Measurements from ENCODE around the gene ADAMTS9. TPM values are rescaled to one million over a fixed set of nuclear protein-coding genes. Genes with fewer than 3 reads are reported as not detected.

The ADAMTS9 gene
- total RNA-seq, 6 donors from 2014 or later: 12.3 to 54.9 (median 26.6) TPM

DNA sequence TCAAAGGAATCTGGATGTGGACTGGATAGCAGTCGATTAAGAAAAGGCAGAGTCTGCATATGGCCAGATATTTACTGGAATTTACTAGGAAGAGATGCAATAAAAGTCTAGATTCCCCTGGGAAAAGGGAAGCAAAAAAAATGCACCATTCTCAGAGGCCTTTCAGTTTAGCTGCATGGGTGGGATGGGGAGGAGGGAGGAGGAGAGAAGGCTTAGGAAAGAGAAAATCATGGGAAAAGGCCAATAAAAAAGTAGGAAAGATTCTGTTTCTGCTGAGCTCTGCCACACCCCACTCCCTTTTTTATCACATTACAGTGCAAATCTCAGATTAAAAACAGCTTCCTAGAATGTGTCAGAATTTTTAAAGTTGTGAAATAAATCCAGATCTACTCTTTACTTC, 103.6 kb downstream of the ADAMTS9 start:
- Histone ChIP-seq H3K27me3 (no peaks in the 10 kb centered on the region), H3K36me3 (peaks cover 0 to 6% (median 0%) of the 10 kb centered on the region in 4 donors), H3K9me3 (no peaks in the 10 kb centered on the region), H3K27ac (no peak overlapping the region), H3K4me1 (no peaks in the 10 kb centered on the region), H3K4me3 (no peak overlapping the region)
- ATAC-seq (ENCODE audit: low FRiP score in 2 of 2): no peak
- TF ChIP-seq, protein P1, sequence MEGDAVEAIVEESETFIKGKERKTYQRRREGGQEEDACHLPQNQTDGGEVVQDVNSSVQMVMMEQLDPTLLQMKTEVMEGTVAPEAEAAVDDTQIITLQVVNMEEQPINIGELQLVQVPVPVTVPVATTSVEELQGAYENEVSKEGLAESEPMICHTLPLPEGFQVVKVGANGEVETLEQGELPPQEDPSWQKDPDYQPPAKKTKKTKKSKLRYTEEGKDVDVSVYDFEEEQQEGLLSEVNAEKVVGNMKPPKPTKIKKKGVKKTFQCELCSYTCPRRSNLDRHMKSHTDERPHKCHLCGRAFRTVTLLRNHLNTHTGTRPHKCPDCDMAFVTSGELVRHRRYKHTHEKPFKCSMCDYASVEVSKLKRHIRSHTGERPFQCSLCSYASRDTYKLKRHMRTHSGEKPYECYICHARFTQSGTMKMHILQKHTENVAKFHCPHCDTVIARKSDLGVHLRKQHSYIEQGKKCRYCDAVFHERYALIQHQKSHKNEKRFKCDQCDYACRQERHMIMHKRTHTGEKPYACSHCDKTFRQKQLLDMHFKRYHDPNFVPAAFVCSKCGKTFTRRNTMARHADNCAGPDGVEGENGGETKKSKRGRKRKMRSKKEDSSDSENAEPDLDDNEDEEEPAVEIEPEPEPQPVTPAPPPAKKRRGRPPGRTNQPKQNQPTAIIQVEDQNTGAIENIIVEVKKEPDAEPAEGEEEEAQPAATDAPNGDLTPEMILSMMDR (IDR thresholded peaks at IDR 0.05): no peak
- no peak for TF ChIP-seq POLR2AphosphoS5 (IDR thresholded peaks at IDR 0.05)
- TF ChIP-seq EP300 (IDR thresholded peaks at IDR 0.05): no peak
- TF ChIP-seq POLR2A (IDR thresholded peaks at IDR 0.05): no peak
- DNase-seq: no peak
- 65 to 66% methylated on average over 1 of the region's 1 CpG for WGBS, 2 donors

DNA sequence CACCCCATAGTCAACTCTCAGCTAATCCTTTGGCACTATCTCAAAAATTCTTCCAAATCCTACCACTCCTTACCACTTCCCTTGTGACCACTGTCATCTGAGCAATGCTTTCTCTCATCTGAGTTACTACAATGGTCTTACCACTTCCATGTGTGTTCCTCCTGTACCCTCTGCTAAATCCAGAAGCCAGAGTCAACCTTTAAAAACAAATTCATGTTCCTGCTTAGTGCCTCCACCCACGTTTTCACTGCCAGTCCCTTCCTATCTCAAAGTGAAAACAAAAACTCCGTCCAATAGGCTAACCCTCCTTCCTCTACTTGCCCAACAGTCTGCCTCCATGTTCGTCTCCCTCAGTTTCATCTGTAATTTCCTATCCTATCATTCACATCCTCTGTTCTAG, 109.0 kb downstream of the ADAMTS9 start:
- no peak overlapping the region for H3K27ac ChIP-seq
- H3K9me3 ChIP-seq: no peaks in the 10 kb centered on the region
- no peak for TF ChIP-seq POLR2AphosphoS5 (IDR thresholded peaks at IDR 0.05)
- TF ChIP-seq, protein P1 (IDR thresholded peaks at IDR 0.05): no peak
- no peak for TF ChIP-seq POLR2A (IDR thresholded peaks at IDR 0.05)
- TF ChIP-seq EP300 (IDR thresholded peaks at IDR 0.05): no peak
- H3K36me3 ChIP-seq: no peaks in the 10 kb centered on the region
- no peak for ATAC-seq (ENCODE audit: low FRiP score in 2 of 2)
- WGBS, 2 donors: 82% methylated on average over 3 of the region's 3 CpGs
- DNase-seq: no peak
- H3K27me3 ChIP-seq: no peaks in the 10 kb centered on the region
- no peaks in the 10 kb centered on the region for H3K4me1 ChIP-seq
- no peak overlapping the region for H3K4me3 ChIP-seq

DNA sequence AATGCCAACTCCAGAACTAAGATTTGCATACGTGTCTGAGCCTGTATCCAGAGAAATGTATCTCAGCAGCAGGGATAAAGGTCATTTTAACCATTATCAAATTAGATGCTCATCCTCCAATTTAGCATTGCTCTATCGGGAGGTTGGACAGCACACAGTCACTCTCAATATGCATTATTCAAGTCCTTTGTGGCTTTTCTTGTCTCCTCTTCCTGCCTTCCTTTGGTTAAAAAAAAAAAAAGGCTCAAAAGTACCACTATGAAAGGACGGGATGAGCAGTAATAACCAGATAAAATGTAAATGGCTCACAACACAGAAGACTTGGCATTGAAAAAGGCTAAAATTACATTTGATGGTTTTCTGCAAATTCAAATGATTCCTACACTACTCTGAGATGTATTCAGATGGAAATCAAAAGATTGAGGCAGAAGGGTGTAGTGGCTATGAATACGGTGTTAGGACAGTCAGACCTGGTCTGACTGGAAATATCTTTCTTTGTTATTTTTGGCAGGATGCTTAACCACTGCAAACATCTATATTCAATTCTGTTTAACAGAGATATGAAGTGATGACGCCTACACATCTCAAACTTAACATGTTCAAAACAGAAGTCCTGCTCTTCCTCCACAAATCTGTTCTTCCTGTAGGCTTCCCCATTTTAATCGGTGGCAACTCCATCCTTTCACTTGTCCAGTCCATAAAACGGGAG, 109.6 kb downstream of the ADAMTS9 start:
- TF ChIP-seq, protein P1 (IDR thresholded peaks at IDR 0.05): no peak
- no peak for TF ChIP-seq POLR2A (IDR thresholded peaks at IDR 0.05)
- no peak for TF ChIP-seq POLR2AphosphoS5 (IDR thresholded peaks at IDR 0.05)
- no peak for TF ChIP-seq EP300 (IDR thresholded peaks at IDR 0.05)

DNA sequence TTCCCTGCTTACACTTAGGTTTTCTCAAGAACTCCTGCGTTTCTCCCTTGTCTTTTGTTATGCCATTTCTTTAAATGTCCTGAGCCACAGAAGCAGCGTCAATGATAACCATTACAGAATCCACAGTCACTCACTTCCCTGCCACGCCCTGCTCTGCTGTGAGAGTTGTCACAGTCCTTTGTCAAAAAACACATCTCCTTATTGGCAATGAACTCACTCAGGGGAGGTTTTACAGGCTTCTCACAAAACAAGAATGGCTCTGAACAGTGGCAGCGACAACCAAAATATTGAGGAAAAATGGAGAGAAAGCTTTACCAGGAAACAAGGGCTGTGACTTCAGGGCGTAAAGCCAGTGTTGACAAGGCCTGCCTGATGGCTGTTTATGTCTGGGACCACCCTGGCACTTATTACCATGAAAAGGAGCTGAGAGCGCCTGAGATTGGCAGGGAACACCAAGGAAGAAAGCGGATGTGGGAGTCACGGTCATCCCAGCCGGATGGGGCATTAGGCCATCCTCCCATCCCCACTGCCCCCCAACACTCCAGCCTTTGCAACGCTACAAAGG, 111.5 kb downstream of the ADAMTS9 start:
- WGBS, 2 donors: 86 to 94% methylated on average over 10 of the region's 10 CpGs
- no peak overlapping the region for H3K27ac ChIP-seq
- no peaks in the 10 kb centered on the region for H3K9me3 ChIP-seq
- no peaks in the 10 kb centered on the region for H3K27me3 ChIP-seq
- DNase-seq (no peak), ATAC-seq (ENCODE audit: low FRiP score in 2 of 2) (no peak)
- H3K4me3 ChIP-seq: no peak overlapping the region
- no peaks in the 10 kb centered on the region for H3K36me3 ChIP-seq
- no peaks in the 10 kb centered on the region for H3K4me1 ChIP-seq
- TF ChIP-seq, protein P1 (IDR thresholded peaks at IDR 0.05): no peak
- TF ChIP-seq EP300 (IDR thresholded peaks at IDR 0.05): no peak
- TF ChIP-seq POLR2AphosphoS5 (IDR thresholded peaks at IDR 0.05): no peak
- no peak for TF ChIP-seq POLR2A (IDR thresholded peaks at IDR 0.05)

More for the DNA sequence above, 109.6 kb downstream of the ADAMTS9 start:
- no peaks in the 10 kb centered on the region for H3K27me3 ChIP-seq
- no peak overlapping the region for H3K4me3 ChIP-seq
- 88% methylated on average over 7 of the region's 7 CpGs for WGBS, 2 donors
- H3K27ac ChIP-seq: no peak overlapping the region
- DNase-seq: no peak
- no peaks in the 10 kb centered on the region for H3K9me3 ChIP-seq
- H3K36me3 ChIP-seq: no peaks in the 10 kb centered on the region
- no peaks in the 10 kb centered on the region for H3K4me1 ChIP-seq
- no peak for ATAC-seq (ENCODE audit: low FRiP score in 2 of 2)

Measured in upper lobe of left lung (tissue), 6 donors.